Fibroblast of pulmonary artery (primary cell): ENCODE measurements around the gene ANKRD10.

Experiments
- DNase-seq: peaks from one replicate; pipeline ENCODE4 v3.0.0-alpha.2; 2010; ENCODE audit warnings: low read depth
- H3K4me3 ChIP-seq: replicated peaks from 2 replicates; pipeline ENCODE4 v1.5.1; 2011; ENCODE audit warnings: low read depth, mild to moderate bottlenecking, control low read depth, low read length, moderate library complexity
- TF ChIP-seq, protein P1 (sequence below): IDR thresholded peaks from 2 replicates; pipeline ENCODE4 v1.5.1; 2011; ENCODE audit warnings: mild to moderate bottlenecking, control low read depth, low read length, inconsistent platforms; ENCODE audit errors: missing control alignments

ANKRD10 gene

DNA sequence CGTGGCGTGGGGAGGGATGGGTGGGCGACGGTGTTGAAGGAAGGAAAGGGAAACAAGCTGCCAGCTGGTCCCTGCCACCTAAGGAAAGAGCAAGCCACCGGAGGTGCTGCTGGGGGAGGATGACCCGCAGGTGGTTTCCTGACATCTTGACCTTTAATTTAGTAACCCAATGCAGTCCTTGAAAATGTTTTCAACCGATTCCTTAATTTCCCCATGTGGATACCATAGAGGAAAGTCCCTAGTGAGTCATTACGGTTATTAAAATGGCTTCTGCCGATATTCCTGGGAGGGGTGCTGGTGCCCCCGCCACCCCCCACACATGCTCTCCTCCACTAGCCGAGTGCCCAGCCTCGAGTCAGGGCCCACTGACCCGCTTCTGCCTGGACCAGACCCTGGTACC is 6.3 kb upstream of the ANKRD10 start:
- TF ChIP-seq, protein P1, sequence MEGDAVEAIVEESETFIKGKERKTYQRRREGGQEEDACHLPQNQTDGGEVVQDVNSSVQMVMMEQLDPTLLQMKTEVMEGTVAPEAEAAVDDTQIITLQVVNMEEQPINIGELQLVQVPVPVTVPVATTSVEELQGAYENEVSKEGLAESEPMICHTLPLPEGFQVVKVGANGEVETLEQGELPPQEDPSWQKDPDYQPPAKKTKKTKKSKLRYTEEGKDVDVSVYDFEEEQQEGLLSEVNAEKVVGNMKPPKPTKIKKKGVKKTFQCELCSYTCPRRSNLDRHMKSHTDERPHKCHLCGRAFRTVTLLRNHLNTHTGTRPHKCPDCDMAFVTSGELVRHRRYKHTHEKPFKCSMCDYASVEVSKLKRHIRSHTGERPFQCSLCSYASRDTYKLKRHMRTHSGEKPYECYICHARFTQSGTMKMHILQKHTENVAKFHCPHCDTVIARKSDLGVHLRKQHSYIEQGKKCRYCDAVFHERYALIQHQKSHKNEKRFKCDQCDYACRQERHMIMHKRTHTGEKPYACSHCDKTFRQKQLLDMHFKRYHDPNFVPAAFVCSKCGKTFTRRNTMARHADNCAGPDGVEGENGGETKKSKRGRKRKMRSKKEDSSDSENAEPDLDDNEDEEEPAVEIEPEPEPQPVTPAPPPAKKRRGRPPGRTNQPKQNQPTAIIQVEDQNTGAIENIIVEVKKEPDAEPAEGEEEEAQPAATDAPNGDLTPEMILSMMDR, result no peak
- H3K4me3 ChIP-seq, result no peak overlapping the region
- DNase-seq, result no peak

DNA sequence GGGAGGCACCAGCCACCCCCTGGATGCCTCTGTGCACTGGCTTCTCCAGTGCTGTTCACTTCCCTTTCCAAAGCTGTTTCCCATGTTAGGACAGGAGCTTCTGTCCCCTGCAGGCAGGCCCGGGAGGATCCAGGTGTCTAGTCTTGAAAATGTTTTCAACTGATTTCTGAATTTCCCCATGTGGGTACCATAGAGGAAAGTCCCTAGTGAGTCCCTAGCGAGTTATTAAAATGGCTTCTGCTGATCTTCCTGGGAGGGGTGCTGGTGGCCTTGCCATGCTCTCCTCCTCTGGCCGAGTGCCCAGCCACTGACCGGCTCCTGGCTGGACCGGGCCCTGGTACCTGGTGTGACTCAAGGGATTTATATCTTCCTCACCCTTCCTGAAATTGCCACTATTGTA is 5.2 kb upstream of the ANKRD10 start:
- H3K4me3 ChIP-seq, result no peak overlapping the region
- TF ChIP-seq, protein P1, result no peak
- no peak for DNase-seq

DNA sequence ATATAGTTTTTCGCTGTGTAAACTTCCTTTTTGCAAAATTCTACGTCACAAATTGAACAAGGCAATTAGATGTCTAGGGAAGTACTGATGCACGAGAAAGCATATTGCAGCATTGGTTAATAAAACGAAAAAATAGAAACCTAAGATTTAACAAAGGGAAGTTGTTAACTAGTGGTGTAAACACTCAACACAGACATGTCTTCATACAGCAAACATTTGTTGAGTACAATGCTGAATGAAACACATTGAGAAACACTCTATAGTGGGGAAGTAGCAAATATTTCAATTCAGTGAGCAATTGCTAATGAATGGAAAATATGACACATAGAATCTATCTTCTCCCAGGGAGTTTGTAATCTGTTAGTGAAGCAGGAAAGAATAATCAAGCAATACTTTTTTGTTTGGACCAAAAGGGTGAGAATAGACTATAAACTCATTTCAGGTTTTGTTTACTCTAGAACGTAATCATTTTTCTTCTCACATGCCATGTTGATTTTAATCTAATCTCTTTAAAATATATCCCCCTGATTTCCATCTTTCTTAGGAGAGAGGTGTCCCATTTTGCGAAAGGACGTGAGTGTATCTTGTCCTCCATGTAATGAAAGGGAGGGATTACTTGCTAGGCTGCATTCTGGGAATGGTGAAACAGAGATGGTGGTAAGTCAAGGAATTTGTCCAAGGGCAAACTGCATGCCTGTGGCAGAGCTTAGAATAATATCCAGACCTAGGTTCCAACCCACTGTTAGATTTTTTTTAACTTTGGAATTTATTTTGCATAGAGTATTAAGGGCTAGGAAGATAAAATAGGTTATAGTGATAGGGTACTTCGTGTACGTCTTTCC is 1.7 kb upstream of the ANKRD10 start:
- peak; percentile 73 for DNase-seq
- TF ChIP-seq, protein P1, result no peak
- H3K4me3 ChIP-seq, result peak overlapping the region; percentile 90

DNA sequence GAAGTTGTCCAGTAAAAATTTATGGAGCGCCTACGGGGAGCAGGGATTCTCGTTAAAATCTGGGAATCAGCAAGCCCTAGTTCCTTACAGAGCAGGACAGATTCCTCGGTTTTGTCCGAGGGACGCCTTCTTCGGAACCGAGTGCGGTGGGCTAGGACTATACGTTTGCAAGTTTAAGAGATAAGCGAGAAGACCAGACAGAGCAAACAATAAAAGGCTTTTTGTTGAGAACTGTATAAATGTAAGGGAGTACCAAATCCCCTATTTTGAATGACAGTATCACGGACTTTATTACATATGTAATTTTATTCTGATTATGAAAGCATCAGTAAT is 971 bp upstream of the ANKRD10 start:
- peak overlapping the region; percentile 90 for H3K4me3 ChIP-seq
- TF ChIP-seq, protein P1, result no peak
- no peak for DNase-seq

DNA sequence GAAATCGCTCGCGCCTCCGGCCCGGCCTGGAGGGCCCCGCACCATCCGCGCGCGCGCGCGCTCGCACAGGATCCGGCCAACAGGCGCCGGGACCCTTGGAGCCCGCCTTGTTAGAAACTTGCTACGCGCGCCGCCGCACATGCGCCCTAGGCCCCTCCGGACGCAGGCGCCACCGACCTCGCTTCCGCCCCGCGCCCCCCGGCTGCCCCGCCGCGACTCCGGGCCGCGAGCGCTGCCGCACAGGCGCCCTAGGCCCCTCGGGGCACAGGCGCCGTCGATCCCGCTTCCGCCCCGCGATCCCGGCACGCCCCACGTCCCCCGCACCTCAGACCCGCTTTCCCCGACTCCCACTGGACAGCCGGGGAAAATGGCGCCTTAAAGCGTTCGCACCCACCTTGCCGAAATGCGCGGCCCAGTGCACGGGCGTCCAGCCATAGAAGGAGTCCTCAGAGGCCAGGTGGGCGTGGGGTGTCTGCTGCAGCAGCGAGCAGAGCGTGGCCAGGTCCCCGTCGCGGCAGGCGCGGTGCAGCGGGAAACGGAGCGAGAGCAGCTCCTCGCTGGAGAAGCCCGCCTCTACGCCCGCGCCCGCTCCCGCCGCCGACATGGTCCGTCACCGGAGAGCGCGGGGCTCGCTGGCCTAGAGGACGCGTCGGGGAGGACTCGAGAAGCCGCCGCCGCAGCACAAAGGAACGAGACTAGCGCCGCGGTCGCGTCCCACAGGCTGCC is 375 bp downstream of the ANKRD10 start:
- peak; percentile 76 for DNase-seq
- peak overlapping the region; percentile 90 for H3K4me3 ChIP-seq
- TF ChIP-seq, protein P1, result no peak

DNA sequence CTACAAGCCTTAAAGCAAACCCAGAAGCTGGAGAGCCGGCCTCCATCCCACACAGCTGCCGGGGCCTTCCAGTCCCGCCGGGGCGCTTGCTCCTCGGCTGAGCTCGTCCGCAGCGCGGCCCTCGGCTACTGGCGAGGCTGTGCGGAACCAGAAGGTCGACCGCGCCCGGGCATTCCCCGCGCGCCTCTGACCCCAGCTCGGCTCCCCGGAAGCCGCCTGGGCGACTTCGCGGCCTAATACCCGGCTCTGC is 863 bp downstream of the ANKRD10 start:
- H3K4me3 ChIP-seq, result peak overlapping the region; percentile 90
- no peak for DNase-seq
- TF ChIP-seq, protein P1, result no peak
